Measurements from ENCODE around the gene FGFR3.

The FGFR3 gene

DNA sequence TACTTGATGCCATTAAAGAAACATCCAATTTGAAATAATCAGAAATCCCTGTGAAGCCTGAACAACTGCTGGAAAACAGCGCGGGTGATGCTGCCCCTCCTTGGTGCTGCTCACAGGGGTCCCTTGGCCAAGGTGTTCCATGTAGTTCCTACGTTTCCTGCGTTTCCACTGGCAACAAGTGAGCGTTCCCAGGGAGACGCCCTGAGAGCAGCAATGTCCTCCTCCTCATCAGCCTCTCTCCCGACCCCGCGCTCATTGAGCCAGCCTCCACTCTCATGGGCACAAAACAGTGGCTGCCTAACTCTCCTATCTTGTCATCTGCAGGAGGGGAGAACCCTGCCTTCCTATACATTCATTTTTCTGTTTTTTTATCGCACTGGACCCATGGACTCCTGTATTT, 44.0 kb downstream of the FGFR3 start:
- DNase-seq (ENCODE audit: extremely low read depth, insufficient read length) = no peak
- Histone ChIP-seq H3K4me3 (replicated peaks; ENCODE audit: low read depth, low read length) (no peak overlapping the region), H3K36me3 (ENCODE audit: control insufficient read depth, insufficient read depth, low read length) (peaks cover 38% of the 10 kb centered on the region), H3K27me3 (replicated peaks; ENCODE audit: control insufficient read depth, insufficient read depth, low read length) (no peaks in the 10 kb centered on the region)
- TF ChIP-seq CTCF (IDR thresholded peaks at IDR 0.05; ENCODE audit: insufficient read depth, low read length, poor library complexity, severe bottlenecking) = no peak

DNA sequence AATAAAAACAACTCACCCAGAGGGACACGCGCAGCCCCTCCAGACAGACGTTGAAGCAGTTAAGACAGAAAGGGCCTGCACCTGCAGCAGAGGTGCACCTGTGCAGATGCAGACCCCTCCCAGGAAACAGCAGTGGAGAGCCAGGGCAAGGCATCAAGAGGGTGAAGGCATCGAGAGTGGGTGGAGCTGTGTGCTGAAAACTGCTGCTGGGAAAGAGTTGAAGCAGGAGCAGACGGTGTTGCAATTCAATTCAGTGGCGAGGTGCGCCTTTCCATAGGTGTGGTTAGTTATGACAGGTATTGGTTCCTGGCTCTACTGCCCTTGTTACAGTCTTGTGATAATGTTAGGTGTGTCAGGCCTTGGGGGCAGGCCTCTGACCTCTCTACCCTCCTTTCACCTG, 46.2 kb downstream of the FGFR3 start:
- no peak for TF ChIP-seq CTCF (IDR thresholded peaks at IDR 0.05; ENCODE audit: insufficient read depth, low read length, poor library complexity, severe bottlenecking)
- H3K27me3 ChIP-seq (replicated peaks; ENCODE audit: control insufficient read depth, insufficient read depth, low read length) = no peaks in the 10 kb centered on the region
- H3K4me3 ChIP-seq (replicated peaks; ENCODE audit: low read depth, low read length) = no peak overlapping the region
- peaks cover 39% of the 10 kb centered on the region for H3K36me3 ChIP-seq (ENCODE audit: control insufficient read depth, insufficient read depth, low read length)
- no peak for DNase-seq (ENCODE audit: extremely low read depth, insufficient read length)

- no peak for DNase-seq (ENCODE audit: extremely low read depth, insufficient read length)
- no peaks in the 10 kb centered on the region for H3K27me3 ChIP-seq (replicated peaks; ENCODE audit: control insufficient read depth, insufficient read depth, low read length)
- TF ChIP-seq CTCF (IDR thresholded peaks at IDR 0.05; ENCODE audit: insufficient read depth, low read length, poor library complexity, severe bottlenecking) = no peak
- peaks cover 32% of the 10 kb centered on the region for H3K36me3 ChIP-seq (ENCODE audit: control insufficient read depth, insufficient read depth, low read length)
- no peak overlapping the region for H3K4me3 ChIP-seq (replicated peaks; ENCODE audit: low read depth, low read length)
These were observed 48.3 kb downstream of the FGFR3 start for GRCh38 chr4:1841201-1841886.

GRCh38 chr4:1841887-1842210, 48.8 kb downstream of the FGFR3 start:
- no peaks in the 10 kb centered on the region for H3K27me3 ChIP-seq (replicated peaks; ENCODE audit: control insufficient read depth, insufficient read depth, low read length)
- H3K4me3 ChIP-seq (replicated peaks; ENCODE audit: low read depth, low read length) = no peak overlapping the region
- H3K36me3 ChIP-seq (ENCODE audit: control insufficient read depth, insufficient read depth, low read length) = peaks cover 28% of the 10 kb centered on the region
- no peak for TF ChIP-seq CTCF (IDR thresholded peaks at IDR 0.05; ENCODE audit: insufficient read depth, low read length, poor library complexity, severe bottlenecking)
- no peak for DNase-seq (ENCODE audit: extremely low read depth, insufficient read length)

GRCh38 chr4:1842339-1842895, 49.3 kb downstream of the FGFR3 start:
- DNase-seq (ENCODE audit: extremely low read depth, insufficient read length) = no peak
- no peak for TF ChIP-seq CTCF (IDR thresholded peaks at IDR 0.05; ENCODE audit: insufficient read depth, low read length, poor library complexity, severe bottlenecking)
- Histone ChIP-seq H3K36me3 (ENCODE audit: control insufficient read depth, insufficient read depth, low read length) (peaks cover 25% of the 10 kb centered on the region), H3K4me3 (replicated peaks; ENCODE audit: low read depth, low read length) (no peak overlapping the region), H3K27me3 (replicated peaks; ENCODE audit: control insufficient read depth, insufficient read depth, low read length) (no peaks in the 10 kb centered on the region)
